Glutamatergic neuron (in vitro differentiated cells): Measurements from ENCODE around the gene DUOX1. TPM values are rescaled to one million over a fixed set of nuclear protein-coding genes. Genes with fewer than 3 reads are reported as not detected.
"Not testable (repeated sequence)": the region's sequence is repeated elsewhere in the genome, so short reads cannot be mapped to it uniquely, and the experiment has no call there.

Experiments
- DNase-seq: peaks from one replicate; pipeline ENCODE4 v3.0.0; 2022
- H3K27ac Mint-ChIP-seq: one replicate; pipeline ENCODE4 v1.8.0; 2020; ENCODE audit warnings: mild to moderate bottlenecking, mixed read lengths, inconsistent platforms; ENCODE audit not compliant: unreplicated experiment
- H3K27me3 Mint-ChIP-seq: one replicate; pipeline ENCODE4 v1.8.0; 2020; ENCODE audit warnings: mild to moderate bottlenecking, moderate library complexity, mixed read lengths, inconsistent platforms; ENCODE audit not compliant: unreplicated experiment
- H3K36me3 Mint-ChIP-seq: one replicate; pipeline ENCODE4 v1.8.0; 2020; ENCODE audit warnings: mild to moderate bottlenecking, mixed read lengths, inconsistent platforms; ENCODE audit not compliant: unreplicated experiment
- H3K4me1 Mint-ChIP-seq: one replicate; pipeline ENCODE4 v1.8.0; 2020; ENCODE audit warnings: mild to moderate bottlenecking, low read depth, mixed read lengths, inconsistent platforms; ENCODE audit not compliant: unreplicated experiment
- H3K4me3 Mint-ChIP-seq: one replicate; pipeline ENCODE4 v1.8.0; 2020; ENCODE audit warnings: mild to moderate bottlenecking, mixed read lengths, inconsistent platforms; ENCODE audit not compliant: unreplicated experiment
- H3K9me3 Mint-ChIP-seq: one replicate; pipeline ENCODE4 v1.8.0; 2020; ENCODE audit warnings: mild to moderate bottlenecking, moderate library complexity, mixed read lengths, inconsistent platforms; ENCODE audit not compliant: unreplicated experiment
- CTCF ChIP-seq: fragments of 200-600 bp; sonication (generic); IDR thresholded peaks from one replicate; pipeline ENCODE4 v1.5.0; 2021; ENCODE audit not compliant: partially characterized antibody, unreplicated experiment
- long read RNA-seq: library from polyadenylated mRNA; unstranded; transcript quantifications from one replicate; pipeline ENCODE4 v2.0.0, GENCODE V29; 2020; ENCODE audit not compliant: unreplicated experiment
- total RNA-seq: library from RNA; stranded (reverse); fragmentation: NEBNext Ultra II Directional; extraction: Animal tissue kit (Norgen Biotek cat#: 25700); gene quantifications from one replicate; pipeline ENCODE4 v1.2.1, GENCODE V29; 2021; ENCODE audit not compliant: unreplicated experiment

DUOX1 gene
- not detected for total RNA-seq
- long read RNA-seq, partial matches to known transcripts, result 0 of 20 reads
- long read RNA-seq, other reads (novel, unspliced or antisense), result 20 of 20 reads

GRCh38 chr15:45129651-45130129 is at the start of gene DUOX1, which contains the start of gene DUOXA1:
DUOX1 (plus strand) TSS chr15:45129994; CDS start chr15:45131967, 1,973 bp downstream.
DUOXA1 (minus strand) TSS chr15:45129879; CDS start chr15:45123014, 6,865 bp downstream.
- DNase-seq, result no peak
- H3K4me3 Mint-ChIP-seq, result peak within 1 kb of the TSS; percentile 44
- no peak within 1 kb of the TSS for H3K27ac Mint-ChIP-seq
- H3K27me3 Mint-ChIP-seq, result peaks cover 33% of the 10 kb centered on the region
- no peaks in the 10 kb centered on the region for H3K36me3 Mint-ChIP-seq
- H3K9me3 Mint-ChIP-seq, result peaks cover 4% of the 10 kb centered on the region
- no peak for TF ChIP-seq CTCF
- peaks cover 1% of the 10 kb centered on the region for H3K4me1 Mint-ChIP-seq

- H3K27ac Mint-ChIP-seq, result peak overlapping the region; percentile 86
- peaks cover 16% of the 10 kb centered on the region for H3K4me1 Mint-ChIP-seq
- H3K36me3 Mint-ChIP-seq, DNase-seq, H3K27me3 Mint-ChIP-seq, H3K9me3 Mint-ChIP-seq, H3K4me3 Mint-ChIP-seq: not testable (repeated sequence)
Measured at GRCh38 chr15:45080593-45080992, 49.2 kb upstream of the DUOX1 start.

- not testable (repeated sequence) for H3K4me3 Mint-ChIP-seq, H3K9me3 Mint-ChIP-seq, H3K36me3 Mint-ChIP-seq, DNase-seq, H3K27me3 Mint-ChIP-seq, H3K27ac Mint-ChIP-seq
- H3K4me1 Mint-ChIP-seq, result peaks cover 15% of the 10 kb centered on the region
Measured at GRCh38 chr15:45082412-45082811, 47.4 kb upstream of the DUOX1 start.

GRCh38 chr15:45083223-45083622 is 46.6 kb upstream of the DUOX1 start:
- Mint-ChIP-seq H3K9me3 (peaks cover 5% of the 10 kb centered on the region), H3K4me1 (peaks cover 14% of the 10 kb centered on the region), H3K27me3 (peaks cover 4% of the 10 kb centered on the region), H3K36me3 (no peaks in the 10 kb centered on the region), H3K4me3 (no peak overlapping the region), H3K27ac (no peak overlapping the region)
- TF ChIP-seq CTCF, result no peak
- no peak for DNase-seq

- Mint-ChIP-seq H3K27ac (no peak overlapping the region), H3K27me3 (peaks cover 4% of the 10 kb centered on the region), H3K4me1 (peaks cover 7% of the 10 kb centered on the region), H3K36me3 (no peaks in the 10 kb centered on the region), H3K4me3 (no peak overlapping the region), H3K9me3 (peaks cover 4% of the 10 kb centered on the region)
- no peak for DNase-seq
- TF ChIP-seq CTCF, result no peak
Measured at GRCh38 chr15:45084163-45084562, 45.6 kb upstream of the DUOX1 start.

GRCh38 chr15:45087513-45087912 is 42.3 kb upstream of the DUOX1 start:
- H3K27me3 Mint-ChIP-seq, result peaks cover 3% of the 10 kb centered on the region
- peaks cover 4% of the 10 kb centered on the region for H3K36me3 Mint-ChIP-seq
- H3K4me3 Mint-ChIP-seq, result no peak overlapping the region
- no peak overlapping the region for H3K27ac Mint-ChIP-seq
- no peak for TF ChIP-seq CTCF
- no peaks in the 10 kb centered on the region for H3K4me1 Mint-ChIP-seq
- no peak for DNase-seq
- H3K9me3 Mint-ChIP-seq, result peaks cover 2% of the 10 kb centered on the region
